ENCODE data around the gene RIT2. TPM values are rescaled to one million over a fixed set of nuclear protein-coding genes. Genes with fewer than 3 reads are reported as not detected.

RIT2 gene
- total RNA-seq, 1 donor from 2014 or later = not detected

- Mint-ChIP-seq H3K9me3 (no peaks in the 10 kb centered on the region), H3K27ac (no peak overlapping the region), H3K27me3 (no peaks in the 10 kb centered on the region), H3K36me3 (ENCODE audit: low read depth) (no peaks in the 10 kb centered on the region), H3K4me1 (no peaks in the 10 kb centered on the region), H3K4me3 (no peak overlapping the region)
- no peak for DNase-seq
- intact Hi-C loops (cut with micrococcal nuclease) = no loop called here
These were observed 159.2 kb downstream of the RIT2 start for GRCh38 chr18:42956287-42956686.

GRCh38 chr18:42954887-42955286 lies 160.6 kb downstream of the RIT2 start:
- DNase-seq = no peak
- no peak overlapping the region for H3K27ac Mint-ChIP-seq
- no peaks in the 10 kb centered on the region for H3K36me3 Mint-ChIP-seq (ENCODE audit: low read depth)
- no peaks in the 10 kb centered on the region for H3K4me1 Mint-ChIP-seq
- H3K4me3 Mint-ChIP-seq = no peak overlapping the region
- no peaks in the 10 kb centered on the region for H3K9me3 Mint-ChIP-seq
- intact Hi-C loops (cut with micrococcal nuclease) = no loop called here
- no peaks in the 10 kb centered on the region for H3K27me3 Mint-ChIP-seq

DNA sequence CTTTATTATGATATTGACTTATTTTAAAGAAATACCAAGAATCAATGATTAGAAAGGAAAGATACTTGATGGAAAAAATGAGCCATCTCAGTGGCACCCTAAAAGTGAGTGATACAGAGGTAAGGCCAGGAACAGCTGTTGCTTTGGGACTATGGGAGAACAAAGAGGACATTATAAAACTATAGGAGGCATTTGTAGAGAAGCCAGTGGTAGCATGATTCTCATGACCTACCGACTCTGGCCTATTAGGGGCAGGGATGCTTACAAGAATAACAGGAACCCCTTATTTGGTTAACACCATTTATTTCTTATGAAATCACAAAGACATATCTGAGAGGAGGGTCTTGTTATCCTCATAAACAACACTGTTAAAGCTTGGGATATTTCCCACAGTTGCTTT lies 162.2 kb downstream of the RIT2 start:
- no peaks in the 10 kb centered on the region for H3K4me1 Mint-ChIP-seq
- intact Hi-C loops (cut with micrococcal nuclease) = no loop called here
- no peak overlapping the region for H3K4me3 Mint-ChIP-seq
- no peaks in the 10 kb centered on the region for H3K9me3 Mint-ChIP-seq
- no peak for DNase-seq
- no peaks in the 10 kb centered on the region for H3K36me3 Mint-ChIP-seq (ENCODE audit: low read depth)
- H3K27me3 Mint-ChIP-seq = no peaks in the 10 kb centered on the region
- no peak overlapping the region for H3K27ac Mint-ChIP-seq

- H3K36me3 Mint-ChIP-seq (ENCODE audit: low read depth) = no peaks in the 10 kb centered on the region
These were observed 164.8 kb downstream of the RIT2 start for GRCh38 chr18:42950732-42951131.

GRCh38 chr18:42948831-42949230 lies 166.7 kb downstream of the RIT2 start:
- no peaks in the 10 kb centered on the region for H3K36me3 Mint-ChIP-seq (ENCODE audit: low read depth)

More at GRCh38 chr18:42950732-42951131, 164.8 kb downstream of the RIT2 start:
- intact Hi-C loops (cut with micrococcal nuclease) = no loop called here
- H3K4me1 Mint-ChIP-seq = no peaks in the 10 kb centered on the region
- no peaks in the 10 kb centered on the region for H3K27me3 Mint-ChIP-seq
- DNase-seq = no peak
- H3K9me3 Mint-ChIP-seq = no peaks in the 10 kb centered on the region
- no peak overlapping the region for H3K4me3 Mint-ChIP-seq
- no peak overlapping the region for H3K27ac Mint-ChIP-seq

DNA sequence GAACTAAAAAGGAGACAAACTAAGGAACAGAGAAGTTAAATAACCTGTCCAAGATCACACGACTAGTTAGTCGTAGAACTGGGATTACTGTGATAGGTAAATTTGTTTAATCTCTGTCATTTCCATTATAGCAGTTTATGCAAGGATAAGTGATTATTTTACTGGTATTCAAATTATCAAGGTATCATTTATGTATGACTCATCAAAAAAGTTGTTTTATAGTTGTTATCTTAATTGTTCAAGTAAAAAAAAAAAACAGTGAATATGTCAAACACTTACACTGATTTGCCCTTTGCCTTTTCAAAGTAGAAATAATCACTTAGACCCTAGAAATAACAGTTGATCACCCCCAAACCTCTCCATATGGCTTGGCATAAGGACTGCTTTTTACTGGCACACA lies 173.6 kb downstream of the RIT2 start:
- Mint-ChIP-seq H3K9me3 (peaks cover 6% of the 10 kb centered on the region), H3K4me3 (no peak overlapping the region), H3K27me3 (no peaks in the 10 kb centered on the region), H3K4me1 (no peaks in the 10 kb centered on the region), H3K36me3 (ENCODE audit: low read depth) (no peaks in the 10 kb centered on the region), H3K27ac (no peak overlapping the region)
- DNase-seq = no peak
- intact Hi-C loops (cut with micrococcal nuclease) = no loop called here

More at GRCh38 chr18:42948831-42949230, 166.7 kb downstream of the RIT2 start:
- H3K4me3 Mint-ChIP-seq = no peak overlapping the region
- intact Hi-C loops (cut with micrococcal nuclease) = no loop called here
- no peaks in the 10 kb centered on the region for H3K27me3 Mint-ChIP-seq
- H3K27ac Mint-ChIP-seq = no peak overlapping the region
- H3K9me3 Mint-ChIP-seq = peaks cover 6% of the 10 kb centered on the region
- DNase-seq = no peak
- no peaks in the 10 kb centered on the region for H3K4me1 Mint-ChIP-seq

DNA sequence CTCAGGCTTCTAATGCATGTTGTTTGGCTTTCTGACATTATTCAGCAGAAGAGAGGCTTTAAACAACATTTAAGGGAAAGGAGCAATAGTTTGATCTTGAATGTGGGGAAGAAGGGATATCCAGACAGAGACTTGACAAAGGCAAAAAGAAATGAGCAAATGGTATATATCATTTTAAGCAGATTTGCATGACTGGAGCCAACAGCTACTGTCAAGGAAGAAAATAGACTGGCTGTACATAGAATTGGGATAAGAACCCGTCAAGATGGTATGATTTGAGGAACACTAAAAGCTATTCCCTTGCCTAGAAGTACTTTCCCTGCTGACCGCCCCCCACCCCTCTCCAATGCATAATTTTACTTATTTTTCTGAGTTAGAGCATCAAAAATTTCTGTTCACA lies 174.5 kb downstream of the RIT2 start:
- Mint-ChIP-seq H3K4me3 (no peak overlapping the region), H3K4me1 (no peaks in the 10 kb centered on the region), H3K9me3 (peaks cover 6% of the 10 kb centered on the region), H3K27me3 (no peaks in the 10 kb centered on the region), H3K36me3 (ENCODE audit: low read depth) (no peaks in the 10 kb centered on the region), H3K27ac (no peak overlapping the region)
- intact Hi-C loops (cut with micrococcal nuclease) = no loop called here
- no peak for DNase-seq

GRCh38 chr18:42937436-42937835 lies 178.0 kb downstream of the RIT2 start:
- Mint-ChIP-seq H3K4me1 (no peaks in the 10 kb centered on the region), H3K27me3 (no peaks in the 10 kb centered on the region), H3K36me3 (ENCODE audit: low read depth) (no peaks in the 10 kb centered on the region), H3K4me3 (no peak overlapping the region), H3K9me3 (no peaks in the 10 kb centered on the region), H3K27ac (no peak overlapping the region)
- no peak for DNase-seq
- intact Hi-C loops (cut with micrococcal nuclease) = no loop called here

DNA sequence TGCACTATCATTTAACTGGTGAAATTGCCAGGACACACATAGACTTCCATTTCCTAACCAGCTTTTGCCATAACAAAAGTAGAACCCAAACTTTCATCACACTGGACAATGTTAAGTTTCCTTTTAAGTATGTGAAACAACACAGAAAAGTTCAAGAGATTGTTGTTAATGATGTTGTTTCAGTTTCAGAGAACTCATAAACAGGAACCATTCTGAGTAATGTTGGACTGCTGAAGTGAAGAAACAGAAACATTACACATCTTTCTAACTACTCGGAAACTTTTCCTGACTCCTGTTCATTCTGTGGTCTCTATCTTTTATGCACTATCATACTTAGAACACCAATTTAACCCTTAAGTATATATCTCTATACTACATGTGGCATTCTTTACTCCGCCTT lies 179.2 kb downstream of the RIT2 start:
- Mint-ChIP-seq H3K4me1 (no peaks in the 10 kb centered on the region), H3K4me3 (no peak overlapping the region), H3K27ac (no peak overlapping the region), H3K27me3 (no peaks in the 10 kb centered on the region), H3K36me3 (ENCODE audit: low read depth) (no peaks in the 10 kb centered on the region), H3K9me3 (no peaks in the 10 kb centered on the region)
- intact Hi-C loops (cut with micrococcal nuclease) = no loop called here
- no peak for DNase-seq

DNA sequence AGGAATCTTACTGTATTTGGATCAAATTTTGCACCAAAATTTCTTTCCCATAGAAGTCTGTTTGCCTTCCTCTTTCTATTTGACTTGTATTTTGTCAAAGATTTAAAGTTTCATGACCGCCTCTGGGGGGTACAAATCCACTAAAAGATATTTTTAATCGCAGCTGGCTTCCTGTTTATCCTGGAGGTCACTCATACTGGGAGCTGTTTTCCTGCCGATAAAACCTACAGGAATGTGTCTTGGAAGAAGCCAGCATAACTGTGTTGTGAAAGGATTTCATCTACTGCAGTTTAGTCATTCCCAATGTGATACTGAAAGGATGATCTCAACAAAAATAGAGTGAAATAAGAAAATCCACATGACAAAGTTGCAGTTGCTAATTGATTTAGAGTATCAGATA lies 184.0 kb downstream of the RIT2 start:
- no peak for DNase-seq
- Mint-ChIP-seq H3K4me3 (no peak overlapping the region), H3K27ac (no peak overlapping the region), H3K9me3 (no peaks in the 10 kb centered on the region), H3K4me1 (no peaks in the 10 kb centered on the region), H3K27me3 (no peaks in the 10 kb centered on the region), H3K36me3 (ENCODE audit: low read depth) (no peaks in the 10 kb centered on the region)
- intact Hi-C loops (cut with micrococcal nuclease) = no loop called here

DNA sequence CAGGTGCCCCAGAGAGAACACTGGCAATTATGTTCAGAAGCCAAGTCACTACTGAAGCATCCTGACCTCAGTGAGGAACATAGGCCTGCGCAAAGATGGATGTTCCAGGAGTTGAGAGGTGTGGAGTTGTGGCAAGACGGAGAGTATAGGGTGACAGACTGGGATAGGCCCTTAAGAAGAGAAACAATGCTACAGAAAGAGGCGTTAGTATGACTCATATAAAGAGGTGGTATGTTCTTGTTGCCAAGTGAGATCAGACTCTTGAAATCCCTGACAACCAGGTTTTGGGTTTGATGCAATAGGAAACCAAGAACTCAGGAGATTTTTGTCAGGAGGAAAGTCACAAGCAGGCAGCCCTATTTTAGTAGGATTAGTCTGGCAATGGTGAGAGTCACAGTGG lies 185.6 kb downstream of the RIT2 start:
- Mint-ChIP-seq H3K9me3 (no peaks in the 10 kb centered on the region), H3K4me1 (no peaks in the 10 kb centered on the region), H3K27ac (no peak overlapping the region), H3K36me3 (ENCODE audit: low read depth) (no peaks in the 10 kb centered on the region), H3K27me3 (no peaks in the 10 kb centered on the region), H3K4me3 (no peak overlapping the region)
- DNase-seq = no peak
- intact Hi-C loops (cut with micrococcal nuclease) = no loop called here

GRCh38 chr18:42929181-42929580 lies 186.3 kb downstream of the RIT2 start:
- Mint-ChIP-seq H3K27me3 (no peaks in the 10 kb centered on the region), H3K36me3 (ENCODE audit: low read depth) (no peaks in the 10 kb centered on the region), H3K9me3 (no peaks in the 10 kb centered on the region), H3K27ac (no peak overlapping the region), H3K4me1 (no peaks in the 10 kb centered on the region), H3K4me3 (no peak overlapping the region)
- DNase-seq = no peak
- intact Hi-C loops (cut with micrococcal nuclease) = no loop called here

GRCh38 chr18:42925036-42925435 lies 190.4 kb downstream of the RIT2 start:
- H3K36me3 Mint-ChIP-seq (ENCODE audit: low read depth) = no peaks in the 10 kb centered on the region
- H3K27ac Mint-ChIP-seq = no peak overlapping the region
- H3K9me3 Mint-ChIP-seq = no peaks in the 10 kb centered on the region
- no peak for DNase-seq
- H3K27me3 Mint-ChIP-seq = no peaks in the 10 kb centered on the region
- no peak overlapping the region for H3K4me3 Mint-ChIP-seq
- H3K4me1 Mint-ChIP-seq = no peaks in the 10 kb centered on the region
- intact Hi-C loops (cut with micrococcal nuclease) = no loop called here

GRCh38 chr18:42922363-42922762 lies 193.1 kb downstream of the RIT2 start:
- no peak for DNase-seq
- no peak overlapping the region for H3K4me3 Mint-ChIP-seq
- H3K9me3 Mint-ChIP-seq = no peaks in the 10 kb centered on the region
- no peaks in the 10 kb centered on the region for H3K36me3 Mint-ChIP-seq (ENCODE audit: low read depth)
- no peak overlapping the region for H3K27ac Mint-ChIP-seq
- H3K4me1 Mint-ChIP-seq = no peaks in the 10 kb centered on the region
- intact Hi-C loops (cut with micrococcal nuclease) = no loop called here
- H3K27me3 Mint-ChIP-seq = no peaks in the 10 kb centered on the region

- Mint-ChIP-seq H3K4me3 (no peak overlapping the region), H3K36me3 (ENCODE audit: low read depth) (no peaks in the 10 kb centered on the region), H3K9me3 (no peaks in the 10 kb centered on the region), H3K27ac (no peak overlapping the region), H3K27me3 (no peaks in the 10 kb centered on the region), H3K4me1 (no peaks in the 10 kb centered on the region)
- no peak for DNase-seq
- intact Hi-C loops (cut with micrococcal nuclease) = no loop called here
These were observed 194.2 kb downstream of the RIT2 start for GRCh38 chr18:42921226-42921737.

All from activated CD4-positive, alpha-beta T cell treated with anti-CD3 and anti-CD28 coated beads, Interleukin-2, amount 10 ng/mL, durations not matched to agents 24 days and 14 days (primary cell).